Endothelial cell of umbilical vein (primary cell): ENCODE measurements around the gene GPA33. TPM values are rescaled to one million over a fixed set of nuclear protein-coding genes. Genes with fewer than 3 reads are reported as not detected.

ENCODE experiments used
- BruUV-seq: library from RNA; stranded (reverse); fragments of 400-500 nt; replicated peaks from 2 replicates; lab custom pipeline; 2021; lab: Mats Ljungman, UMichigan
- CTCF ChIA-PET: fragments of 300-600, 350-600 bp; sonication (Branson Sonifier 250); formaldehyde crosslinking; loops from one replicate; lab custom pipeline; 2021; ENCODE audit warnings: antibody characterized with exemption, inconsistent platforms; lab: Charles Lee
- POLR2A ChIA-PET: fragments of 300-600, 350-600 bp; sonication (Branson Sonifier 250); formaldehyde crosslinking; loops from one replicate; lab custom pipeline; 2021; ENCODE audit warnings: antibody characterized with exemption, inconsistent platforms; lab: Charles Lee
- DNase-seq: peaks from one replicate; pipeline ENCODE4 v3.0.0-alpha.2; 2011; ENCODE audit warnings: low read depth, low spot score
- FAIRE-seq: peaks from 2 replicates; lab custom pipeline; 2011; peaks lifted over from hg19 to GRCh38; lab: Jason Lieb, UNC
- H2AFZ ChIP-seq: 2 replicates; pipeline ENCODE4 v1.6.0; 2012; ENCODE audit warnings: low read depth, low read length, control low read depth, inconsistent platforms
- H3K27ac ChIP-seq: 2 replicates; pipeline ENCODE4 v1.5.1; 2011; ENCODE audit warnings: low read depth, mild to moderate bottlenecking, control low read depth, low read length, moderate library complexity; ENCODE audit not compliant: insufficient read depth
- H3K27me3 ChIP-seq, 2 experiments: 2 replicates each; pipeline versions ENCODE4 v1.6.0 to v1.6.1; 2011; ENCODE audit warnings: low read length in 2 of 2, mixed read lengths in 1 of 2; ENCODE audit not compliant: control insufficient read depth in 2 of 2, insufficient read depth in 2 of 2
- H3K36me3 ChIP-seq, 2 experiments: 2 replicates in 1 of 2; 3 replicates in 1 of 2; pipeline ENCODE4 v1.5.1; 2011; ENCODE audit warnings: low read length in 2 of 2, mild to moderate bottlenecking in 1 of 2, moderate library complexity in 1 of 2; ENCODE audit not compliant: control insufficient read depth in 2 of 2, insufficient read depth in 2 of 2; ENCODE audit errors: extremely low read depth in 1 of 2
- H3K4me1 ChIP-seq: 3 replicates; pipeline ENCODE4 v1.5.1; 2011; ENCODE audit warnings: mild to moderate bottlenecking, low read length; ENCODE audit not compliant: control insufficient read depth, insufficient read depth; ENCODE audit errors: extremely low read depth
- H3K4me2 ChIP-seq: 2 replicates; pipeline ENCODE4 v1.6.1; 2011; ENCODE audit warnings: low read length, control low read depth, mixed read lengths; ENCODE audit not compliant: insufficient read depth
- H3K4me3 ChIP-seq, 3 experiments: fragments of 200-600 bp in 1 of 3; sonication (generic), shearing (Covaris generic) in 1 of 3; replicated peaks in 1 of 3; 2 replicates each; pipeline ENCODE4 v1.5.1; 2011 to 2016; ENCODE audit warnings: control low read depth in 3 of 3, low read length in 3 of 3, mild to moderate bottlenecking in 2 of 3, inconsistent platforms in 1 of 3, low read depth in 1 of 3, moderate library complexity in 1 of 3; ENCODE audit not compliant: insufficient read depth in 1 of 3
- H3K79me2 ChIP-seq: 2 replicates; pipeline ENCODE4 v1.6.0; 2012; ENCODE audit warnings: low read length, inconsistent platforms; ENCODE audit not compliant: control insufficient read depth, insufficient read depth
- H3K9ac ChIP-seq: replicated peaks from 2 replicates; pipeline ENCODE3; 2011; ENCODE audit warnings: low read length, control low read depth; ENCODE audit not compliant: insufficient read depth; ENCODE audit errors: extremely low read depth
- H3K9me1 ChIP-seq: replicated peaks from 3 replicates; pipeline ENCODE4 v1.6.0; 2011; ENCODE audit warnings: mild to moderate bottlenecking, low read length; ENCODE audit not compliant: control insufficient read depth, insufficient read depth; ENCODE audit errors: extremely low read depth
- H3K9me3 ChIP-seq: replicated peaks from 2 replicates; pipeline ENCODE4 v1.5.1; 2012; ENCODE audit warnings: low read length, inconsistent platforms; ENCODE audit not compliant: control insufficient read depth, insufficient read depth
- H4K20me1 ChIP-seq: replicated peaks from 2 replicates; pipeline ENCODE3; 2011; ENCODE audit warnings: mild to moderate bottlenecking, low read length; ENCODE audit not compliant: control insufficient read depth, insufficient read depth; ENCODE audit errors: extremely low read depth
- CTCF ChIP-seq, 2 donors: IDR thresholded peaks; 1 replicate in 1 of 2; 2 replicates in 1 of 2; pipeline ENCODE4 v1.5.1; 2011; ENCODE audit warnings: low read length in 2 of 2, mild to moderate bottlenecking in 2 of 2, moderate library complexity in 2 of 2, control low read depth in 1 of 2, inconsistent platforms in 1 of 2, low read depth in 1 of 2; ENCODE audit not compliant: insufficient read depth in 1 of 2; ENCODE audit errors: extremely low read depth in 1 of 2
- EZH2 ChIP-seq: IDR thresholded peaks from 2 replicates; pipeline ENCODE4 v1.6.1; 2012; ENCODE audit warnings: borderline replicate concordance, low read depth, mild to moderate bottlenecking, moderate library complexity, low read length, inconsistent platforms; ENCODE audit not compliant: severe bottlenecking
- FOS ChIP-seq: IDR thresholded peaks from 2 replicates; pipeline ENCODE4 v1.6.1; 2011; ENCODE audit warnings: mild to moderate bottlenecking, low read length, moderate library complexity, borderline replicate concordance; ENCODE audit not compliant: insufficient read depth
- GATA2 ChIP-seq: IDR thresholded peaks from 2 replicates; pipeline ENCODE4 v1.7.0; 2011; ENCODE audit warnings: low read depth, mild to moderate bottlenecking, moderate library complexity, mixed read lengths, low read length; ENCODE audit not compliant: insufficient read length, insufficient read depth
- JUN ChIP-seq: IDR thresholded peaks from 2 replicates; pipeline ENCODE4 v1.6.1; 2011; ENCODE audit warnings: borderline replicate concordance, low read depth; ENCODE audit not compliant: insufficient read length, insufficient read depth
- MAX ChIP-seq: IDR thresholded peaks from 2 replicates; pipeline ENCODE4 v1.6.1; 2011; ENCODE audit not compliant: insufficient read depth, insufficient read length
- MYC ChIP-seq: IDR thresholded peaks from one replicate; pipeline ENCODE4 v1.6.1; 2011; ENCODE audit warnings: mild to moderate bottlenecking, low read depth, low read length
- POLR2A ChIP-seq: IDR thresholded peaks from 2 replicates; pipeline ENCODE4 v1.6.1; 2012; ENCODE audit warnings: low read depth, mild to moderate bottlenecking, control low read depth, low read length
- POLR2AphosphoS5 ChIP-seq: IDR thresholded peaks from 2 replicates; pipeline ENCODE4 v1.6.1; 2012; ENCODE audit warnings: low read depth, mild to moderate bottlenecking, control low read depth, low read length, moderate library complexity; ENCODE audit not compliant: insufficient read depth
- dilution Hi-C: fragments of 300-500 bp; cut with MboI; formaldehyde crosslinking; loops from one replicate; pipeline ENCODE4 v1.15.0; 2019; ENCODE audit warnings: low sequenced_read_pairs; ENCODE audit not compliant: extremely low pct_ligation_motif_present
- intact Hi-C: fragments of 100-400 bp; cut with micrococcal nuclease; formaldehyde crosslinking; loops from one replicate; pipeline ENCODE4 v1.10.0; 2022
- polyA plus RNA-seq, 4 experiments: library from polyadenylated mRNA; depleted of rRNA in 3 of 4; stranded (reverse) in 3 of 4; unstranded in 1 of 4; fragments of >200 nt; gene quantifications; 2 replicates each; pipeline versions ENCODE4 v1.2.1 to v1.2.3, GENCODE V29; 2011 to 2012; ENCODE audit warnings: missing spikeins in 1 of 4
- total RNA-seq: library from RNA; stranded (reverse); gene quantifications from 2 replicates; pipeline ENCODE4 v1.2.3, GENCODE V29; 2021

GPA33 gene
- total and polyA plus RNA-seq, 2 donors (not counting 3 experiments of a cell fraction or from before 2014, with no cell fraction given): not detected

GRCh38 chr1:167051907-167052306, 38.3 kb downstream of the GPA33 start:
- Histone ChIP-seq H2AFZ (no peak overlapping the region), H3K9me3 (no peaks in the 10 kb centered on the region), H3K9me1 (no peaks in the 10 kb centered on the region), H4K20me1 (no peaks in the 10 kb centered on the region), H3K4me1 (no peaks in the 10 kb centered on the region), H3K27me3 (no peaks in the 10 kb centered on the region), H3K4me2 (no peak overlapping the region), H3K36me3 (no peaks in the 10 kb centered on the region), H3K79me2 (no peaks in the 10 kb centered on the region), H3K4me3 (no peak overlapping the region), H3K27ac (no peak overlapping the region), H3K9ac (no peak overlapping the region)
- intact Hi-C loops (no loop called here), dilution Hi-C loops (no loop called here)
- no TSS peak for BruUV-seq
- FAIRE-seq (no peak), DNase-seq (no peak)
- CTCF ChIA-PET: interaction anchor here (1.4 kb wide), 2 partner anchors 9 to 141 kb away, joined by 4 to 5 read pairs; no protein-coding TSS in a partner anchor
- TF ChIP-seq JUN (no peak), FOS (no peak), POLR2AphosphoS5 (no peak), EZH2 (no peak), MYC (no peak), POLR2A (no peak), CTCF (IDR thresholded peaks at IDR 0.05; ENCODE audit: extremely low read depth in 1 of 2, insufficient read depth in 1 of 2, low read depth in 1 of 2, low read length in 2 of 2) (no peak), MAX (no peak), GATA2 (no peak)
- POLR2A ChIA-PET: no interaction called here
